K562 (cell line): ENCODE measurements around the gene RPS6KA4. TPM values are rescaled to one million over a fixed set of nuclear protein-coding genes. Genes with fewer than 3 reads are reported as not detected.

Experiments
- BDP1 ChIP-seq: IDR thresholded peaks from 3 replicates; pipeline ENCODE4 v1.6.1; 2011; ENCODE audit not compliant: insufficient read length, insufficient read depth
- DIDO1 ChIP-seq: fragments of 450-650 bp; IDR thresholded peaks from 2 replicates; pipeline ENCODE4 v1.6.1; 2016; ENCODE audit warnings: low read depth, missing biosample characterization, missing genetic modification characterization
- E4F1 ChIP-seq: fragments of 250-450 bp; sonication (Bioruptor Pico); IDR thresholded peaks from 2 replicates; pipeline ENCODE4 v1.5.0; 2021; ENCODE audit warnings: mild to moderate bottlenecking, borderline replicate concordance
- EHMT2 ChIP-seq: fragments of 450-650 bp; IDR thresholded peaks from 2 replicates; pipeline ENCODE4 v1.6.1; 2018; ENCODE audit warnings: antibody characterized with exemption
- FOXA1 ChIP-seq: fragments of 450-650 bp; IDR thresholded peaks from 2 replicates; pipeline ENCODE4 v1.6.1; 2016; ENCODE audit warnings: mild to moderate bottlenecking, borderline replicate concordance
- FOXO4 ChIP-seq: fragments of 450-650 bp; formaldehyde crosslinking; IDR thresholded peaks from 2 replicates; pipeline ENCODE4 v1.4.0; 2020; ENCODE audit warnings: mild to moderate bottlenecking, moderate library complexity
- HMG20A ChIP-seq: fragments of 450-650 bp; formaldehyde crosslinking; conservative IDR thresholded peaks from 2 replicates; pipeline ENCODE4 v1.4.0; 2020; ENCODE audit warnings: mild to moderate bottlenecking, mixed read lengths
- KDM4B ChIP-seq, 2 experiments: fragments of 450-650 bp in 1 of 2; sonication (generic) in 1 of 2; IDR thresholded peaks; 2 replicates each; pipeline ENCODE4 v1.6.1; 2016 to 2017; ENCODE audit warnings: borderline replicate concordance in 2 of 2, antibody characterized with exemption in 1 of 2, low read depth in 1 of 2, mild to moderate bottlenecking in 1 of 2
- MBD1 ChIP-seq: fragments of 250-450 bp; sonication (Bioruptor Pico); IDR thresholded peaks from 2 replicates; pipeline ENCODE4 v1.8.0; 2022; ENCODE audit warnings: inconsistent platforms
- MCM2 ChIP-seq: fragments of 450-650 bp; IDR thresholded peaks from 2 replicates; pipeline ENCODE4 v1.6.1; 2017; ENCODE audit warnings: low read depth, mild to moderate bottlenecking
- MXD1 ChIP-seq: fragments of 250-450 bp; sonication (Bioruptor Pico); IDR thresholded peaks from 2 replicates; pipeline ENCODE4 v1.8.0; 2021; ENCODE audit warnings: borderline replicate concordance, mild to moderate bottlenecking, moderate library complexity; ENCODE audit not compliant: poor library complexity, severe bottlenecking
- POLR3A ChIP-seq: IDR thresholded peaks from 2 replicates; pipeline ENCODE4 v1.6.1; 2011; ENCODE audit warnings: borderline replicate concordance, mild to moderate bottlenecking, moderate library complexity; ENCODE audit not compliant: insufficient read length, insufficient read depth; ENCODE audit errors: extremely low read depth
- PRMT5 ChIP-seq: sonication (generic); formaldehyde crosslinking; IDR thresholded peaks from 2 replicates; pipeline ENCODE4 v1.5.0; 2020; ENCODE audit warnings: missing genetic modification reagents
- SRSF3 ChIP-seq: fragments of 200-400 bp; formaldehyde crosslinking; IDR thresholded peaks from 2 replicates; pipeline ENCODE4 v1.6.1; 2016; ENCODE audit warnings: mild to moderate bottlenecking, low read length, moderate library complexity; ENCODE audit not compliant: insufficient read depth
- STAG1 ChIP-seq: sonication (generic); formaldehyde crosslinking; IDR thresholded peaks from 2 replicates; pipeline ENCODE4 v1.5.0; 2020; ENCODE audit warnings: missing genetic modification reagents, borderline replicate concordance
- VEZF1 ChIP-seq: fragments of 200-800 bp; sonication (Bioruptor generic); IDR thresholded peaks from 2 replicates; pipeline ENCODE4 v1.6.1; 2017; ENCODE audit warnings: missing genetic modification characterization, missing compliant biosample characterization
- ZBTB34 ChIP-seq: fragments of 250-450 bp; sonication (Bioruptor Pico); IDR thresholded peaks from 2 replicates; pipeline ENCODE4 v1.8.0; 2021; ENCODE audit warnings: mild to moderate bottlenecking, moderate library complexity
- ZNF324 ChIP-seq: fragments of 250-450 bp; sonication (Bioruptor Pico); IDR thresholded peaks from 2 replicates; pipeline ENCODE4 v1.4.0; 2020; ENCODE audit warnings: mild to moderate bottlenecking
- polyA plus RNA-seq, 8 experiments: library from polyadenylated mRNA; depleted of rRNA in 4 of 8; stranded (reverse) in 5 of 8; unstranded in 3 of 8; fragments of >200 nt; fragmentation: Nextera tagmentation in 2 of 8; fragmentation: Illumina TruSeq in 1 of 8; extraction: Ambion mirVana in 2 of 8; extraction: Trizol in 1 of 8; gene quantifications; 2 replicates each; pipeline versions ENCODE4 v1.2.1 to v1.2.3, GENCODE V29; 2011 to 2014; ENCODE audit warnings: inconsistent platforms in 1 of 8, missing spikeins in 1 of 8
- total RNA-seq, 7 experiments: library from RNA; depleted of rRNA in 6 of 7; stranded (reverse); fragments of >200 nt in 6 of 7; fragmentation: Illumina TruSeq in 2 of 7; extraction: Trizol in 2 of 7; gene quantifications; 2 replicates each; pipeline versions ENCODE4 v1.2.1 to v1.2.3, GENCODE V29; 2011 to 2021; ENCODE audit warnings: low replicate concordance in 1 of 7

The RPS6KA4 gene
- total and polyA plus RNA-seq, 9 of the 15 experiments (the other 6 are each of a cell fraction or from before 2014, with no cell fraction given): 0.15 to 23.8 (median 9.8) TPM

- TF ChIP-seq E4F1: no peak; the same call in 1 of the 2 replicates
- TF ChIP-seq STAG1 (CRISPR knock-in tag): no peak
- no peak for TF ChIP-seq POLR3A
- no peak for TF ChIP-seq KDM4B (IDR thresholded peaks at IDR 0.05; ENCODE audit: borderline replicate concordance in 2 of 2, low read depth in 1 of 2)
- TF ChIP-seq SRSF3: no peak
- no peak for TF ChIP-seq HMG20A (CRISPR knock-in tag)
- no peak for TF ChIP-seq FOXA1
- no peak for TF ChIP-seq ZBTB34 (CRISPR knock-in tag)
- TF ChIP-seq ZNF324: no peak
- TF ChIP-seq PRMT5 (CRISPR knock-in tag): no peak
- no peak for TF ChIP-seq VEZF1 (CRISPR knock-in tag)
- TF ChIP-seq MCM2: no peak
- TF ChIP-seq EHMT2: no peak
- TF ChIP-seq DIDO1 (tag): no peak
- no peak for TF ChIP-seq MXD1 (CRISPR knock-in tag)
- TF ChIP-seq BDP1: no peak
- TF ChIP-seq MBD1: no peak
- no peak for TF ChIP-seq FOXO4 (CRISPR knock-in tag)
Observed at GRCh38 chr11:64317961-64318765, 40.8 kb upstream of the RPS6KA4 start, which contains the start of gene PRDX5 (continued).
